PC-9 (cell line): ENCODE measurements around the gene MECP2.

Experiments used
- EZH2 ChIP-seq: fragments of 200-600 bp; sonication (generic); IDR thresholded peaks from 2 replicates; pipeline ENCODE4 v1.8.0; 2017; ENCODE audit warnings: antibody characterized with exemption, low read depth
- TF ChIP-seq, protein P1 (sequence below): fragments of 200-600 bp; sonication (generic); conservative IDR thresholded peaks from 2 replicates; pipeline ENCODE4 v1.6.1; 2017; ENCODE audit warnings: mixed run types, antibody characterized with exemption, mild to moderate bottlenecking, moderate library complexity

DNA sequence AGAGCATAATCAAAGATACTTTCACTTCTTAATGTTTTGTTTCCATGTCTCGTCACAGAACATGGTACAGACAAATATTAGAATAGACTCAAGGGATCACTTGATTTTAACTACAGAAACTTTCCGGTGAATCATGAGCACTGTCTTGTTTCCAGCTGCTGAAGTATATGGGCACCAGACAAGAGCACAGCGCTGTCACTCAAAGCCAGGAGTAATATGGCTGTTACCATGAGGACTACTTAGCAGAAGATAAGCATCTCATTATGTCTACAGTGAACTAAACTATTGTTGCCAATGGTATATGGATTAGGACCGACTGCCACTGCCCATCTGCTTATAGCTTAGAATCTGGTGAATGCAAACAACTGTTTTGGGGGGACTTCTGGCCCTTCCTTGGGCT, 34.3 kb downstream of the MECP2 start:
- TF ChIP-seq EZH2: no peak
- TF ChIP-seq, protein P1, sequence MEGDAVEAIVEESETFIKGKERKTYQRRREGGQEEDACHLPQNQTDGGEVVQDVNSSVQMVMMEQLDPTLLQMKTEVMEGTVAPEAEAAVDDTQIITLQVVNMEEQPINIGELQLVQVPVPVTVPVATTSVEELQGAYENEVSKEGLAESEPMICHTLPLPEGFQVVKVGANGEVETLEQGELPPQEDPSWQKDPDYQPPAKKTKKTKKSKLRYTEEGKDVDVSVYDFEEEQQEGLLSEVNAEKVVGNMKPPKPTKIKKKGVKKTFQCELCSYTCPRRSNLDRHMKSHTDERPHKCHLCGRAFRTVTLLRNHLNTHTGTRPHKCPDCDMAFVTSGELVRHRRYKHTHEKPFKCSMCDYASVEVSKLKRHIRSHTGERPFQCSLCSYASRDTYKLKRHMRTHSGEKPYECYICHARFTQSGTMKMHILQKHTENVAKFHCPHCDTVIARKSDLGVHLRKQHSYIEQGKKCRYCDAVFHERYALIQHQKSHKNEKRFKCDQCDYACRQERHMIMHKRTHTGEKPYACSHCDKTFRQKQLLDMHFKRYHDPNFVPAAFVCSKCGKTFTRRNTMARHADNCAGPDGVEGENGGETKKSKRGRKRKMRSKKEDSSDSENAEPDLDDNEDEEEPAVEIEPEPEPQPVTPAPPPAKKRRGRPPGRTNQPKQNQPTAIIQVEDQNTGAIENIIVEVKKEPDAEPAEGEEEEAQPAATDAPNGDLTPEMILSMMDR: no peak
